GM06990 (cell line): ENCODE results near the gene VCP.

Experiments
- DNase-seq: peaks from one replicate; pipeline ENCODE4 v3.0.0-alpha.2; 2011; ENCODE audit not compliant: insufficient read length; ENCODE audit errors: extremely low read depth
- H3K27me3 ChIP-seq: replicated peaks from 2 replicates; pipeline ENCODE4 v1.6.0; 2011; ENCODE audit warnings: low read length; ENCODE audit not compliant: control insufficient read depth, insufficient read depth
- H3K36me3 ChIP-seq: 2 replicates; pipeline ENCODE4 v1.5.1; 2011; ENCODE audit warnings: low read length; ENCODE audit not compliant: control insufficient read depth, insufficient read depth
- H3K4me3 ChIP-seq: replicated peaks from 2 replicates; pipeline ENCODE4 v1.5.1; 2011; ENCODE audit warnings: low read depth, mild to moderate bottlenecking, control low read depth, low read length
- CTCF ChIP-seq: IDR thresholded peaks from 2 replicates; pipeline ENCODE4 v1.5.1; 2011; ENCODE audit warnings: low read length, control low read depth, mild to moderate bottlenecking, inconsistent platforms; ENCODE audit not compliant: insufficient read depth, poor library complexity, severe bottlenecking

The VCP gene

GRCh38 chr9:35073279-35073612, 821 bp upstream of the VCP start:
- H3K27me3 ChIP-seq, result no peaks in the 10 kb centered on the region
- no peak for DNase-seq
- no peak overlapping the region; the same call in 1 of the 2 replicates for H3K4me3 ChIP-seq
- peaks cover 10% of the 10 kb centered on the region for H3K36me3 ChIP-seq
- TF ChIP-seq CTCF, result no peak

- DNase-seq, result peak; percentile 91
- Histone ChIP-seq H3K27me3 (no peaks in the 10 kb centered on the region), H3K4me3 (peak overlapping the region; percentile 85), H3K36me3 (peaks cover 15% of the 10 kb centered on the region)
- TF ChIP-seq CTCF, result peak; percentile 20
These were observed 488 bp downstream of the VCP start for GRCh38 chr9:35071814-35072460.

- Histone ChIP-seq H3K36me3 (peaks cover 20% of the 10 kb centered on the region), H3K27me3 (no peaks in the 10 kb centered on the region), H3K4me3 (peak overlapping the region; percentile 85)
- DNase-seq, result no peak
- no peak for TF ChIP-seq CTCF
These were observed 1.3 kb downstream of the VCP start for GRCh38 chr9:35070823-35071813.

- Histone ChIP-seq H3K27me3 (no peaks in the 10 kb centered on the region), H3K4me3 (no peak overlapping the region), H3K36me3 (peaks cover 26% of the 10 kb centered on the region)
- TF ChIP-seq CTCF, result no peak
- no peak for DNase-seq
These were observed 3.4 kb downstream of the VCP start for GRCh38 chr9:35069020-35069419.

- Histone ChIP-seq H3K36me3 (peaks cover 39% of the 10 kb centered on the region), H3K4me3 (no peak overlapping the region), H3K27me3 (no peaks in the 10 kb centered on the region)
- DNase-seq, result no peak
- no peak for TF ChIP-seq CTCF
These were observed 5.4 kb downstream of the VCP start for GRCh38 chr9:35067056-35067455.
